PFSK-1 (cell line): ENCODE results near the gene FAM229A.

Experiments used
- SIN3A ChIP-seq: IDR thresholded peaks from 2 replicates; pipeline ENCODE4 v1.6.1; 2012; ENCODE audit warnings: mild to moderate bottlenecking, low read length, moderate library complexity, borderline replicate concordance; ENCODE audit not compliant: insufficient read depth
- TF ChIP-seq, protein P1 (sequence below), 2 experiments: IDR thresholded peaks; 2 replicates each; pipeline versions ENCODE4 v1.6.1 to v1.8.0; 2011 to 2012; ENCODE audit warnings: low read depth in 2 of 2, low read length in 2 of 2, control low read depth in 1 of 2, inconsistent platforms in 1 of 2, mild to moderate bottlenecking in 1 of 2, moderate library complexity in 1 of 2; ENCODE audit not compliant: insufficient read depth in 1 of 2

DNA sequence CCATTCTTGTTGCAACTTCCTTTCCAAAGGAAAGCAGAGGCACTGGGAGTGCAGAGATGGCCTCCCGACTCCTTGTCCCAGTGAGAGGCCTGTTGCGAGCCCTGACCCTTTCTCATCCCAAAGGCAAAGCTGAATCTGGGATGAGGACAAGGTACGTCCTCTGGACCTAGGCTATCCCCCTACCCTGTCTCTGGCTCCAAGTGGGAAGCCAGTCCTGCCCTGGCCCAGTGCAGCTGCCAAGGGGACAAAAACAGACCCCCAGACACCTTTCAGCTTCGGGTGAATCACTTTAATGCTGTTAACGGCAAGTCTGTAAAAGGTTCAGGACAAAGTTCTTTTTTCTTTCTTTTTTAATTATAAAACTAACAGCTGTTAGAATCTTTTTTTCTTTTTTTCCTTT lies 2.6 kb upstream of the FAM229A start:
- TF ChIP-seq, protein P1, sequence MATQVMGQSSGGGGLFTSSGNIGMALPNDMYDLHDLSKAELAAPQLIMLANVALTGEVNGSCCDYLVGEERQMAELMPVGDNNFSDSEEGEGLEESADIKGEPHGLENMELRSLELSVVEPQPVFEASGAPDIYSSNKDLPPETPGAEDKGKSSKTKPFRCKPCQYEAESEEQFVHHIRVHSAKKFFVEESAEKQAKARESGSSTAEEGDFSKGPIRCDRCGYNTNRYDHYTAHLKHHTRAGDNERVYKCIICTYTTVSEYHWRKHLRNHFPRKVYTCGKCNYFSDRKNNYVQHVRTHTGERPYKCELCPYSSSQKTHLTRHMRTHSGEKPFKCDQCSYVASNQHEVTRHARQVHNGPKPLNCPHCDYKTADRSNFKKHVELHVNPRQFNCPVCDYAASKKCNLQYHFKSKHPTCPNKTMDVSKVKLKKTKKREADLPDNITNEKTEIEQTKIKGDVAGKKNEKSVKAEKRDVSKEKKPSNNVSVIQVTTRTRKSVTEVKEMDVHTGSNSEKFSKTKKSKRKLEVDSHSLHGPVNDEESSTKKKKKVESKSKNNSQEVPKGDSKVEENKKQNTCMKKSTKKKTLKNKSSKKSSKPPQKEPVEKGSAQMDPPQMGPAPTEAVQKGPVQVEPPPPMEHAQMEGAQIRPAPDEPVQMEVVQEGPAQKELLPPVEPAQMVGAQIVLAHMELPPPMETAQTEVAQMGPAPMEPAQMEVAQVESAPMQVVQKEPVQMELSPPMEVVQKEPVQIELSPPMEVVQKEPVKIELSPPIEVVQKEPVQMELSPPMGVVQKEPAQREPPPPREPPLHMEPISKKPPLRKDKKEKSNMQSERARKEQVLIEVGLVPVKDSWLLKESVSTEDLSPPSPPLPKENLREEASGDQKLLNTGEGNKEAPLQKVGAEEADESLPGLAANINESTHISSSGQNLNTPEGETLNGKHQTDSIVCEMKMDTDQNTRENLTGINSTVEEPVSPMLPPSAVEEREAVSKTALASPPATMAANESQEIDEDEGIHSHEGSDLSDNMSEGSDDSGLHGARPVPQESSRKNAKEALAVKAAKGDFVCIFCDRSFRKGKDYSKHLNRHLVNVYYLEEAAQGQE (IDR thresholded peaks at IDR 0.05; ENCODE audit: insufficient read depth in 1 of 2, low read depth in 2 of 2, low read length in 2 of 2): no peak
- no peak for TF ChIP-seq SIN3A
